HepG2 (cell line): ENCODE measurements around the gene RANBP3. TPM values are rescaled to one million over a fixed set of nuclear protein-coding genes. Genes with fewer than 3 reads are reported as not detected.

Source experiments
- ATAC-seq: fragments of 200-7000 bp; cut with Tn5 transposase; 3 replicates; pipeline ENCODE4 v1.9.1; 2020; ENCODE audit warnings: mild to moderate bottlenecking, moderate library complexity
- BruUV-seq: library from RNA; stranded (reverse); fragments of 400-500 nt; replicated peaks from 2 replicates; lab custom pipeline; 2021; lab: Mats Ljungman, UMichigan
- CTCF ChIA-PET: fragments of 300-600 bp; formaldehyde crosslinking; extraction: SDS; loops from one replicate; lab custom pipeline; 2021; ENCODE audit warnings: low total read pairs, inconsistent platforms, low intra/inter-chr PET ratio; lab: Yijun Ruan, JAX
- POLR2A ChIA-PET: fragments of 350-600 bp; sonication (Branson Sonifier 250); formaldehyde crosslinking; loops from one replicate; lab custom pipeline; 2020; ENCODE audit warnings: antibody characterized with exemption, inconsistent platforms; lab: Yijun Ruan, JAX
- DNase-seq: peaks from one replicate; pipeline ENCODE4 v3.0.0-alpha.2; 2015; ENCODE audit warnings: low spot score
- FAIRE-seq: peaks from 3 replicates; lab custom pipeline; 2011; peaks lifted over from hg19 to GRCh38; lab: Jason Lieb, UNC
- H2AFZ ChIP-seq: one replicate; pipeline ENCODE4 v1.6.1; 2011; ENCODE audit warnings: low read length, inconsistent platforms
- H3K27ac ChIP-seq: fragments of 300-600 bp; 3 replicates; pipeline ENCODE4 v1.8.0; 2011; ENCODE audit warnings: mixed run types, mild to moderate bottlenecking, mixed read lengths, low read length, inconsistent platforms; ENCODE audit not compliant: insufficient read depth; ENCODE audit errors: extremely low read length
- H3K27me3 ChIP-seq, 2 experiments: fragments of 200-600 bp in 1 of 2; 2 replicates in 1 of 2; 3 replicates in 1 of 2; pipeline versions ENCODE4 v1.6.0 to v1.8.0; 2011; ENCODE audit warnings: low read length in 2 of 2, mild to moderate bottlenecking in 2 of 2, moderate library complexity in 2 of 2, inconsistent platforms in 1 of 2; ENCODE audit not compliant: insufficient read depth in 2 of 2, control insufficient read depth in 1 of 2
- H3K36me3 ChIP-seq, 2 experiments: fragments of 200-600 bp in 1 of 2; replicated peaks in 1 of 2; 2 replicates in 1 of 2; 3 replicates in 1 of 2; pipeline versions ENCODE4 v1.5.1 to v1.8.0; 2011; ENCODE audit warnings: low read length in 2 of 2, inconsistent platforms in 1 of 2; ENCODE audit not compliant: insufficient read depth in 2 of 2, control insufficient read depth in 1 of 2
- H3K4me1 ChIP-seq: 2 replicates; pipeline ENCODE4 v1.5.1; 2012; ENCODE audit warnings: low read length, inconsistent platforms; ENCODE audit not compliant: insufficient read depth
- H3K4me2 ChIP-seq: 2 replicates; pipeline ENCODE4 v1.6.0; 2011; ENCODE audit warnings: low read depth, low read length, inconsistent platforms
- H3K4me3 ChIP-seq, 3 experiments: fragments of 200-600 bp in 1 of 3; sonication (generic), shearing (Covaris generic) in 1 of 3; replicated peaks in 1 of 3; 2 replicates each; pipeline ENCODE4 v1.5.1; 2011 to 2016; ENCODE audit warnings: low read length in 3 of 3, inconsistent platforms in 2 of 3, low read depth in 2 of 3, mild to moderate bottlenecking in 2 of 3, control low read depth in 1 of 3, mixed read lengths in 1 of 3; ENCODE audit not compliant: insufficient read depth in 1 of 3
- H3K79me2 ChIP-seq: one replicate; pipeline ENCODE4 v1.6.1; 2011; ENCODE audit warnings: low read length, inconsistent platforms; ENCODE audit not compliant: insufficient read depth
- H3K9ac ChIP-seq: 2 replicates; pipeline ENCODE4 v1.6.0; 2011; ENCODE audit warnings: mild to moderate bottlenecking, low read depth, low read length, inconsistent platforms; ENCODE audit not compliant: insufficient read depth
- H3K9me3 ChIP-seq: 2 replicates; pipeline ENCODE4 v1.5.1; 2012; ENCODE audit warnings: mild to moderate bottlenecking, low read length
- H4K20me1 ChIP-seq: 2 replicates; pipeline ENCODE4 v1.6.0; 2011; ENCODE audit warnings: inconsistent platforms, mild to moderate bottlenecking, low read length, moderate library complexity; ENCODE audit not compliant: insufficient read depth
- KAT8 ChIP-seq: IDR thresholded peaks from 2 replicates; pipeline ENCODE4 v1.6.1; 2016; ENCODE audit warnings: missing genetic modification reagents, missing compliant biosample characterization
- SALL1 ChIP-seq: sonication (generic); formaldehyde crosslinking; IDR thresholded peaks from 2 replicates; pipeline ENCODE4 v1.8.0; 2022; ENCODE audit warnings: mild to moderate bottlenecking, missing genetic modification reagents
- SRSF1 ChIP-seq: fragments of 200-400 bp; formaldehyde crosslinking; optimal IDR thresholded peaks from 2 replicates; pipeline ENCODE3; 2017; ENCODE audit warnings: mild to moderate bottlenecking, low read depth, low read length, moderate library complexity
- ZNF138 ChIP-seq: sonication (generic); formaldehyde crosslinking; IDR thresholded peaks from 2 replicates; pipeline ENCODE4 v1.5.0; 2020; ENCODE audit warnings: mild to moderate bottlenecking, low read depth, missing genetic modification reagents
- ZNF3 ChIP-seq: IDR thresholded peaks from 2 replicates; pipeline ENCODE4 v1.7.0; 2017; ENCODE audit warnings: inconsistent platforms
- ZNF782 ChIP-seq: sonication (generic); formaldehyde crosslinking; IDR thresholded peaks from 2 replicates; pipeline ENCODE4 v1.4.0; 2020; ENCODE audit warnings: missing genetic modification reagents, mild to moderate bottlenecking, borderline replicate concordance
- WGBS: methylation state at CpG from one replicate; pipeline ENCODE4 v1.1.6; 2017; ENCODE audit warnings: low lambda C conversion rate; 5-methylcytosine and 5-hydroxymethylcytosine counted together
- in situ Hi-C: cut with HindIII; loops from 2 replicates; pipeline ENCODE4 v1.10.0; 2017; ENCODE audit warnings: low pct_unique_long_range_greater_than_20kb; ENCODE audit not compliant: extremely low pct_ligation_motif_present
- intact Hi-C: fragments of 100-400 bp; cut with micrococcal nuclease; formaldehyde crosslinking; loops from one replicate; pipeline ENCODE4 v1.10.0; 2022; ENCODE audit not compliant: unreplicated experiment
- polyA plus RNA-seq, 8 experiments: library from polyadenylated mRNA; depleted of rRNA in 3 of 8; stranded (reverse) in 7 of 8; unstranded in 1 of 8; fragments of >200 nt; fragmentation: Illumina TruSeq in 4 of 8; extraction: Trizol in 4 of 8; gene quantifications; 2 replicates each; pipeline versions ENCODE4 v1.2.1 to v1.2.3, GENCODE V29; 2011 to 2016; ENCODE audit warnings: low read depth in 4 of 8, missing spikeins in 1 of 8, mixed read lengths in 1 of 8; ENCODE audit not compliant: insufficient read depth in 1 of 8
- total RNA-seq, 5 experiments: library from RNA; depleted of rRNA; stranded (reverse); fragments of >200 nt; fragmentation: Illumina TruSeq; extraction: Trizol; gene quantifications; 2 replicates each; pipeline ENCODE4 v1.2.3, GENCODE V29; 2016; ENCODE audit warnings: low read depth in 1 of 5
- TF ChIP-seq, protein P1 (sequence below): sonication (generic); formaldehyde crosslinking; IDR thresholded peaks from 2 replicates; pipeline ENCODE4 v1.5.0; 2020; ENCODE audit warnings: mild to moderate bottlenecking, missing genetic modification reagents, borderline replicate concordance
- TF ChIP-seq, protein P2 (sequence below): sonication (generic); formaldehyde crosslinking; IDR thresholded peaks from 2 replicates; pipeline ENCODE4 v1.5.1; 2020; ENCODE audit warnings: missing genetic modification reagents, mild to moderate bottlenecking, borderline replicate concordance
- TF ChIP-seq, protein P3 (sequence below): sonication (generic); formaldehyde crosslinking; IDR thresholded peaks from 2 replicates; pipeline ENCODE4 v1.5.1; 2020; ENCODE audit warnings: mild to moderate bottlenecking, missing genetic modification reagents, moderate library complexity
- TF ChIP-seq, protein P4 (sequence below): IDR thresholded peaks from 2 replicates; pipeline ENCODE4 v1.6.1; 2016; ENCODE audit warnings: control low read depth

The RANBP3 gene
- total and polyA plus RNA-seq, 2 of the 13 experiments (the other 11 are each of a cell fraction or from before 2014, with no cell fraction given): 39.5 to 149 TPM

DNA sequence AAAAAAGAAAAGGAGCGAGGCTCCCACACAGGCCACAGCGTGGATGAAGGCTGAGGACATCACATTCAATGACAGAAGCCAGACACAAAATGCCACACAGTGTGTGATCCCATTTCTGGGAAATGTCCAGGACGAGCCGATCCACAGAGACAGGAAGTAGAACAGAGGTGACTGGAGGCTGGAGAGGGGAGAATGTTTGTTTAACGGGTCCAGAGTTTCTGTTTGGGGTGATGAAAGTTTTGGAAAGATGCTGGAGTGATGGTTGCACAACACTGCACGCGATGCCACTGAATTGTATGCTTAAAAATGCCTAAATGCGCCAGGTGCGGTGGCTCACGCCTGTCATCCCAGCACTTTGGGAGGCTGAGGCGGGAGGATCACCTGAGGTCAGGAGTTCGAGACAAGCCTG lies 107.0 kb downstream of the RANBP3 start (continued):
- TF ChIP-seq, protein P1, sequence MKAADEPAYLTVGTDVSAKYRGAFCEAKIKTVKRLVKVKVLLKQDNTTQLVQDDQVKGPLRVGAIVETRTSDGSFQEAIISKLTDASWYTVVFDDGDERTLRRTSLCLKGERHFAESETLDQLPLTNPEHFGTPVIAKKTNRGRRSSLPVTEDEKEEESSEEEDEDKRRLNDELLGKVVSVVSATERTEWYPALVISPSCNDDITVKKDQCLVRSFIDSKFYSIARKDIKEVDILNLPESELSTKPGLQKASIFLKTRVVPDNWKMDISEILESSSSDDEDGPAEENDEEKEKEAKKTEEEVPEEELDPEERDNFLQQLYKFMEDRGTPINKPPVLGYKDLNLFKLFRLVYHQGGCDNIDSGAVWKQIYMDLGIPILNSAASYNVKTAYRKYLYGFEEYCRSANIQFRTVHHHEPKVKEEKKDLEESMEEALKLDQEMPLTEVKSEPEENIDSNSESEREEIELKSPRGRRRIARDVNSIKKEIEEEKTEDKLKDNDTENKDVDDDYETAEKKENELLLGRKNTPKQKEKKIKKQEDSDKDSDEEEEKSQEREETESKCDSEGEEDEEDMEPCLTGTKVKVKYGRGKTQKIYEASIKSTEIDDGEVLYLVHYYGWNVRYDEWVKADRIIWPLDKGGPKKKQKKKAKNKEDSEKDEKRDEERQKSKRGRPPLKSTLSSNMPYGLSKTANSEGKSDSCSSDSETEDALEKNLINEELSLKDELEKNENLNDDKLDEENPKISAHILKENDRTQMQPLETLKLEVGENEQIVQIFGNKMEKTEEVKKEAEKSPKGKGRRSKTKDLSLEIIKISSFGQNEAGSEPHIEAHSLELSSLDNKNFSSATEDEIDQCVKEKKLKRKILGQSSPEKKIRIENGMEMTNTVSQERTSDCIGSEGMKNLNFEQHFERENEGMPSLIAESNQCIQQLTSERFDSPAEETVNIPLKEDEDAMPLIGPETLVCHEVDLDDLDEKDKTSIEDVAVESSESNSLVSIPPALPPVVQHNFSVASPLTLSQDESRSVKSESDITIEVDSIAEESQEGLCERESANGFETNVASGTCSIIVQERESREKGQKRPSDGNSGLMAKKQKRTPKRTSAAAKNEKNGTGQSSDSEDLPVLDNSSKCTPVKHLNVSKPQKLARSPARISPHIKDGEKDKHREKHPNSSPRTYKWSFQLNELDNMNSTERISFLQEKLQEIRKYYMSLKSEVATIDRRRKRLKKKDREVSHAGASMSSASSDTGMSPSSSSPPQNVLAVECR: peak; percentile 44; the same call in 1 of the 2 replicates
- peak; percentile 57; the same call in 1 of the 2 replicates for TF ChIP-seq ZNF782 (CRISPR knock-in tag)
- 0 out of 2 replicates have a peak, but pooled peaks have one; percentile 73 for TF ChIP-seq ZNF3
- TF ChIP-seq, protein P2, sequence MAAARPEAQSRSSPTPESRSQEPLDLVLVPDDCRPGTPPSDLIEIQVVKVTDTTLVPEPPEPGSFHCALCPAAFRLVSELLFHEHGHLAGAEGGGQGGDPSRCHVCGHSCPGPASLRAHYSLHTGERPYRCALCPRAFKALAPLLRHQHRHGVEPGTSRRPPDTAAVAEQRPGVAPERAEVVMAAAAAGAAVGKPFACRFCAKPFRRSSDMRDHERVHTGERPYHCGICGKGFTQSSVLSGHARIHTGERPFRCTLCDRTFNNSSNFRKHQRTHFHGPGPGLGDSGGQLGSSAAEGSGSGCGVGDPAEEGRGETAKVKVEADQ (CRISPR knock-in tag): peak; percentile 84

DNA sequence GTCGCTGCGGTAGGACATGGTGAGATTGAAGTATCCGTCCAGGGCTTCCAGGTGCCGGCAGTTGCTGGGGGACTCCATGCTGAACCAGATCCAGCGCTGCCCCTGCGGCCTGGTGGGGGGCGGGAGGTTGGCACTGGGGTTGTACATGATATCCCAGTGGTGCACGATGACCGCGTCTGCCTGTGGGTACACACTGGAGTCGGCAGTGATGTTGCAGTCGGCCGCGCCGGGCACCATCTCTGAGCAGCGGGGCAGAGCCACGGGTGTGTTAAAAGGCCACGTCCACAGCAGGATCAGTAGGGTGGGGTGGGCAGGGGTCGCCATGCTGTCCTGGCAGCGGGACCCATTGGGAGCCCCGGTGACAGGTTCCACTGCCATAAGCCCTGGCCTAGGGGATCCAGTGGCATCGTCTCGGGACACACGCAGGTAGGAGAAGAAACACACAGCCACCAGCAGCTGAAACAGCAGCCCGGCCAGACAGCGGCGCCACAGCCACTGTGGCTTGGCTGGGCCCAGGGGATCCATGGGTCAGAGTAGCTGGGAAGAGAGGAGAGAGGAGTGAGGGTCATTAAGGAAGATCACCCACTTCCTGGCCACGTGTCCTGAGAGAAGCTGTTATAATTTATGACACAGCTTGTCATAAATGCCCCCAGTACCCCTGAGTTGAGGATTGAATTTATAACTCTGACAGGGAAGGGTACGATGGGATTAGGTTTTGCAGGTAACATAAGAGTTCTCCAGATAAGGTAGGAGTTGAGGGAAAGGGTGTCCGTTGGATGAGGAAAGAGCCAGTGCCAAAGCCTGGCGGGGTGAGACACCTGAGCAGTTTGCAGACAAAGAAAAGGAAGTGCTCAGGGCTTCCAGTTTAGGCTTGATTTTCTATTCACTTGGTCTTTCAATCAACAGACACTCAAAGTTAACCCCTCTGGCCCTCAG lies 110.5 kb downstream of the RANBP3 start:
- no TSS peak for BruUV-seq
- no peaks in the 10 kb centered on the region for H3K36me3 ChIP-seq
- no peak overlapping the region for H3K4me2 ChIP-seq
- H3K4me3 ChIP-seq: no peak overlapping the region
- WGBS: 69% methylated on average over 7 of the region's 31 CpGs
- no peaks in the 10 kb centered on the region for H4K20me1 ChIP-seq
- peaks cover 65% of the 10 kb centered on the region for H3K4me1 ChIP-seq
- ATAC-seq (peak; percentile 9; the same call in 1 of the 3 replicates), DNase-seq (no peak), FAIRE-seq (no peak)
- in situ Hi-C loops: no loop called here
- no peaks in the 10 kb centered on the region for H3K27me3 ChIP-seq
- H2AFZ ChIP-seq: no peak overlapping the region
- intact Hi-C loops: no loop called here
- ChIA-PET CTCF (no interaction called here), POLR2A (interaction anchor here (2.0 kb wide), 1 partner anchor 40 kb away, joined by 6 read pairs; no protein-coding TSS in a partner anchor)
- H3K27ac ChIP-seq: peak overlapping the region; percentile 9
- H3K79me2 ChIP-seq: no peaks in the 10 kb centered on the region
- H3K9ac ChIP-seq: peak overlapping the region; percentile 27
- no peaks in the 10 kb centered on the region for H3K9me3 ChIP-seq
- TF ChIP-seq ZNF138 (CRISPR knock-in tag) (no peak), KAT8 (CRISPR knock-in tag) (no peak), SALL1 (CRISPR knock-in tag) (0 out of 2 replicates have a peak, but pooled peaks have one; percentile 13), SRSF1 (no peak)
- TF ChIP-seq, protein P3, sequence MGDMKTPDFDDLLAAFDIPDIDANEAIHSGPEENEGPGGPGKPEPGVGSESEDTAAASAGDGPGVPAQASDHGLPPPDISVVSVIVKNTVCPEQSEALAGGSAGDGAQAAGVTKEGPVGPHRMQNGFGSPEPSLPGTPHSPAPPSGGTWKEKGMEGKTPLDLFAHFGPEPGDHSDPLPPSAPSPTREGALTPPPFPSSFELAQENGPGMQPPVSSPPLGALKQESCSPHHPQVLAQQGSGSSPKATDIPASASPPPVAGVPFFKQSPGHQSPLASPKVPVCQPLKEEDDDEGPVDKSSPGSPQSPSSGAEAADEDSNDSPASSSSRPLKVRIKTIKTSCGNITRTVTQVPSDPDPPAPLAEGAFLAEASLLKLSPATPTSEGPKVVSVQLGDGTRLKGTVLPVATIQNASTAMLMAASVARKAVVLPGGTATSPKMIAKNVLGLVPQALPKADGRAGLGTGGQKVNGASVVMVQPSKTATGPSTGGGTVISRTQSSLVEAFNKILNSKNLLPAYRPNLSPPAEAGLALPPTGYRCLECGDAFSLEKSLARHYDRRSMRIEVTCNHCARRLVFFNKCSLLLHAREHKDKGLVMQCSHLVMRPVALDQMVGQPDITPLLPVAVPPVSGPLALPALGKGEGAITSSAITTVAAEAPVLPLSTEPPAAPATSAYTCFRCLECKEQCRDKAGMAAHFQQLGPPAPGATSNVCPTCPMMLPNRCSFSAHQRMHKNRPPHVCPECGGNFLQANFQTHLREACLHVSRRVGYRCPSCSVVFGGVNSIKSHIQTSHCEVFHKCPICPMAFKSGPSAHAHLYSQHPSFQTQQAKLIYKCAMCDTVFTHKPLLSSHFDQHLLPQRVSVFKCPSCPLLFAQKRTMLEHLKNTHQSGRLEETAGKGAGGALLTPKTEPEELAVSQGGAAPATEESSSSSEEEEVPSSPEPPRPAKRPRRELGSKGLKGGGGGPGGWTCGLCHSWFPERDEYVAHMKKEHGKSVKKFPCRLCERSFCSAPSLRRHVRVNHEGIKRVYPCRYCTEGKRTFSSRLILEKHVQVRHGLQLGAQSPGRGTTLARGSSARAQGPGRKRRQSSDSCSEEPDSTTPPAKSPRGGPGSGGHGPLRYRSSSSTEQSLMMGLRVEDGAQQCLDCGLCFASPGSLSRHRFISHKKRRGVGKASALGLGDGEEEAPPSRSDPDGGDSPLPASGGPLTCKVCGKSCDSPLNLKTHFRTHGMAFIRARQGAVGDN (CRISPR knock-in tag): peak; percentile 53; the same call in 1 of the 2 replicates
- TF ChIP-seq, protein P4, sequence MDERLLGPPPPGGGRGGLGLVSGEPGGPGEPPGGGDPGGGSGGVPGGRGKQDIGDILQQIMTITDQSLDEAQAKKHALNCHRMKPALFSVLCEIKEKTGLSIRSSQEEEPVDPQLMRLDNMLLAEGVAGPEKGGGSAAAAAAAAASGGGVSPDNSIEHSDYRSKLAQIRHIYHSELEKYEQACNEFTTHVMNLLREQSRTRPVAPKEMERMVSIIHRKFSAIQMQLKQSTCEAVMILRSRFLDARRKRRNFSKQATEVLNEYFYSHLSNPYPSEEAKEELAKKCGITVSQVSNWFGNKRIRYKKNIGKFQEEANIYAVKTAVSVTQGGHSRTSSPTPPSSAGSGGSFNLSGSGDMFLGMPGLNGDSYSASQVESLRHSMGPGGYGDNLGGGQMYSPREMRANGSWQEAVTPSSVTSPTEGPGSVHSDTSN (CRISPR knock-in tag): no peak
